HepG2 (cell line): ENCODE results near the gene PNKD. TPM values are rescaled to one million over a fixed set of nuclear protein-coding genes. Genes with fewer than 3 reads are reported as not detected.

Source experiments
- CREB1 ChIP-seq, 2 experiments: fragments of 450-650 bp in 1 of 2; IDR thresholded peaks; 2 replicates each; pipeline ENCODE4 v1.6.1; 2016 to 2017; ENCODE audit warnings: control low read depth in 1 of 2, mild to moderate bottlenecking in 1 of 2, missing compliant biosample characterization in 1 of 2, missing genetic modification characterization in 1 of 2
- DMAP1 ChIP-seq: IDR thresholded peaks from 2 replicates; pipeline ENCODE4 v1.6.1; 2016
- FOXP1 ChIP-seq, 2 experiments: fragments of 450-650 bp in 1 of 2; IDR thresholded peaks; 2 replicates each; pipeline ENCODE4 v1.6.1; 2017 to 2018; ENCODE audit warnings: antibody characterized with exemption in 1 of 2
- GATAD2A ChIP-seq: IDR thresholded peaks from 2 replicates; pipeline ENCODE4 v1.6.1; 2016
- GZF1 ChIP-seq: sonication (generic); formaldehyde crosslinking; IDR thresholded peaks from 2 replicates; pipeline ENCODE4 v1.5.1; 2020; ENCODE audit warnings: mild to moderate bottlenecking, missing genetic modification reagents
- HMG20A ChIP-seq: IDR thresholded peaks from 2 replicates; pipeline ENCODE4 v1.6.1; 2016; ENCODE audit warnings: borderline replicate concordance
- HNF4G ChIP-seq, 2 experiments: sonication (generic) in 1 of 2; formaldehyde crosslinking in 1 of 2; IDR thresholded peaks; 2 replicates each; pipeline versions ENCODE4 v1.4.0 to v1.6.1; 2011 to 2020; ENCODE audit warnings: borderline replicate concordance in 2 of 2, low read depth in 2 of 2, mild to moderate bottlenecking in 2 of 2, low read length in 1 of 2, missing genetic modification reagents in 1 of 2, moderate library complexity in 1 of 2
- NCOA1 ChIP-seq: sonication (generic); formaldehyde crosslinking; IDR thresholded peaks from 2 replicates; pipeline ENCODE4 v1.9.0; 2021; ENCODE audit warnings: missing genetic modification reagents
- NR2F1 ChIP-seq, 2 experiments: fragments of 450-650 bp in 1 of 2; formaldehyde crosslinking in 1 of 2; IDR thresholded peaks; 2 replicates each; pipeline versions ENCODE4 v1.5.0 to v1.6.1; 2016 to 2020; ENCODE audit warnings: mild to moderate bottlenecking in 1 of 2, missing compliant biosample characterization in 1 of 2, missing genetic modification reagents in 1 of 2, moderate library complexity in 1 of 2
- NR2F6 ChIP-seq, 2 experiments: IDR thresholded peaks; 2 replicates each; pipeline ENCODE4 v1.6.1; 2016; ENCODE audit warnings: antibody characterized with exemption in 1 of 2, mild to moderate bottlenecking in 1 of 2
- POGZ ChIP-seq: sonication (generic); formaldehyde crosslinking; IDR thresholded peaks from 2 replicates; pipeline ENCODE4 v1.4.0; 2020; ENCODE audit warnings: mild to moderate bottlenecking, missing genetic modification reagents
- POLR2G ChIP-seq: fragments of 200-400 bp; formaldehyde crosslinking; IDR thresholded peaks from 2 replicates; pipeline ENCODE4 v1.6.1; 2018; ENCODE audit warnings: mild to moderate bottlenecking, low read depth, low read length, moderate library complexity
- SALL1 ChIP-seq: sonication (generic); formaldehyde crosslinking; IDR thresholded peaks from 2 replicates; pipeline ENCODE4 v1.8.0; 2022; ENCODE audit warnings: mild to moderate bottlenecking, missing genetic modification reagents
- SAP130 ChIP-seq: IDR thresholded peaks from 2 replicates; pipeline ENCODE4 v1.6.1; 2016; ENCODE audit warnings: low read depth
- SRF ChIP-seq: IDR thresholded peaks from 2 replicates; pipeline ENCODE4 v1.6.1; 2011; ENCODE audit warnings: mild to moderate bottlenecking, low read depth, low read length, moderate library complexity
- TBX2 ChIP-seq: sonication (generic); formaldehyde crosslinking; IDR thresholded peaks from 2 replicates; pipeline ENCODE4 v1.5.0; 2020; ENCODE audit warnings: missing genetic modification reagents, mild to moderate bottlenecking, borderline replicate concordance
- XRCC5 ChIP-seq: fragments of 200-400 bp; formaldehyde crosslinking; optimal IDR thresholded peaks from 2 replicates; pipeline ENCODE3; 2017; ENCODE audit warnings: mild to moderate bottlenecking, low read length
- ZNF30 ChIP-seq: sonication (generic); formaldehyde crosslinking; IDR thresholded peaks from 2 replicates; pipeline ENCODE4 v1.5.0; 2020; ENCODE audit warnings: mild to moderate bottlenecking, missing genetic modification reagents
- ZNF367 ChIP-seq: sonication (generic); formaldehyde crosslinking; IDR thresholded peaks from 2 replicates; pipeline ENCODE4 v1.4.0; 2020; ENCODE audit warnings: missing genetic modification reagents, borderline replicate concordance
- ZNF839 ChIP-seq: sonication (generic); formaldehyde crosslinking; IDR thresholded peaks from 2 replicates; pipeline ENCODE4 v1.4.0; 2020; ENCODE audit warnings: missing genetic modification reagents, mild to moderate bottlenecking, borderline replicate concordance
- polyA plus RNA-seq, 8 experiments: library from polyadenylated mRNA; depleted of rRNA in 3 of 8; stranded (reverse) in 7 of 8; unstranded in 1 of 8; fragments of >200 nt; fragmentation: Illumina TruSeq in 4 of 8; extraction: Trizol in 4 of 8; gene quantifications; 2 replicates each; pipeline versions ENCODE4 v1.2.1 to v1.2.3, GENCODE V29; 2011 to 2016; ENCODE audit warnings: low read depth in 4 of 8, missing spikeins in 1 of 8, mixed read lengths in 1 of 8; ENCODE audit not compliant: insufficient read depth in 1 of 8
- total RNA-seq, 5 experiments: library from RNA; depleted of rRNA; stranded (reverse); fragments of >200 nt; fragmentation: Illumina TruSeq; extraction: Trizol; gene quantifications; 2 replicates each; pipeline ENCODE4 v1.2.3, GENCODE V29; 2016; ENCODE audit warnings: low read depth in 1 of 5
- TF ChIP-seq, protein P1 (sequence below): sonication (generic); formaldehyde crosslinking; IDR thresholded peaks from 2 replicates; pipeline ENCODE4 v1.4.0; 2020; ENCODE audit warnings: missing genetic modification reagents
- TF ChIP-seq, protein P2 (sequence below): sonication (generic); formaldehyde crosslinking; IDR thresholded peaks from 2 replicates; pipeline ENCODE4 v1.4.0; 2020; ENCODE audit warnings: mild to moderate bottlenecking, missing genetic modification reagents
- TF ChIP-seq, protein P3 (sequence below): sonication (generic); formaldehyde crosslinking; conservative IDR thresholded peaks from 2 replicates; pipeline ENCODE4 v1.4.0; 2020; ENCODE audit warnings: missing genetic modification reagents

The PNKD gene
- total and polyA plus RNA-seq, 2 of the 13 experiments (the other 11 are each of a cell fraction or from before 2014, with no cell fraction given), result 55.9 to 80.4 TPM

DNA sequence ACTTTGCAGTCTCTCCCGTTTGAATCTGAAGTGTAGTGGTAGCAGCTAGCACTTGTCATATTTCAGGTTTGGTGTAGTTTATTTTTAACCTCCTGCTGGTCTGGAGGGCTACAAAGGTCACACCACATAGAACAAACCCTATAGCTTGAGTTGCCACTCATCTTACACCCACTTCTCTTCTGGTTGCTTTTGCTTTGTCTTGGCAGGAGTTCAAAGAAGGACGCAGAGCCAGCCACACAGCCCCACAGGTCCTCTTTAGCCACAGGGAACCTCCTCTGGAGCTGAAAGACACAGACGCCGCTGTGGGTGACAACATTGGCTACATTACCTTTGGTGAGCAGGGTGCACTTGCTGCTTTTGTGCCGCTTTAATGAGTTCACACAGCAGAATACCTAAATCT, 25.1 kb upstream of the PNKD start (continued):
- TF ChIP-seq, protein P1, sequence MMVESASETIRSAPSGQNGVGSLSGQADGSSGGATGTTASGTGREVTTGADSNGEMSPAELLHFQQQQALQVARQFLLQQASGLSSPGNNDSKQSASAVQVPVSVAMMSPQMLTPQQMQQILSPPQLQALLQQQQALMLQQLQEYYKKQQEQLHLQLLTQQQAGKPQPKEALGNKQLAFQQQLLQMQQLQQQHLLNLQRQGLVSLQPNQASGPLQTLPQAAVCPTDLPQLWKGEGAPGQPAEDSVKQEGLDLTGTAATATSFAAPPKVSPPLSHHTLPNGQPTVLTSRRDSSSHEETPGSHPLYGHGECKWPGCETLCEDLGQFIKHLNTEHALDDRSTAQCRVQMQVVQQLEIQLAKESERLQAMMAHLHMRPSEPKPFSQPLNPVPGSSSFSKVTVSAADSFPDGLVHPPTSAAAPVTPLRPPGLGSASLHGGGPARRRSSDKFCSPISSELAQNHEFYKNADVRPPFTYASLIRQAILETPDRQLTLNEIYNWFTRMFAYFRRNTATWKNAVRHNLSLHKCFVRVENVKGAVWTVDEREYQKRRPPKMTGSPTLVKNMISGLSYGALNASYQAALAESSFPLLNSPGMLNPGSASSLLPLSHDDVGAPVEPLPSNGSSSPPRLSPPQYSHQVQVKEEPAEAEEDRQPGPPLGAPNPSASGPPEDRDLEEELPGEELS (CRISPR knock-in tag), result 0 out of 2 replicates have a peak, but pooled peaks have one; percentile 16
- TF ChIP-seq CREB1 (IDR thresholded peaks at IDR 0.05), result no peak
- TF ChIP-seq CREB1 (CRISPR knock-in tag; IDR thresholded peaks at IDR 0.05), result peak; percentile 22; the same call in 1 of the 2 replicates
- TF ChIP-seq DMAP1 (CRISPR knock-in tag), result 0 out of 2 replicates have a peak, but pooled peaks have one; percentile 25
- TF ChIP-seq NR2F1 (CRISPR knock-in tag; IDR thresholded peaks at IDR 0.05), result peak in 1 of 2 experiments; percentile 18; a peak in 1 of 4 replicates
- TF ChIP-seq ZNF30, result no peak
- TF ChIP-seq POLR2G, result no peak
- TF ChIP-seq FOXP1 (IDR thresholded peaks at IDR 0.05), result no peak
- peak; percentile 19; the same call in 1 of the 2 replicates for TF ChIP-seq FOXP1 (CRISPR knock-in tag; IDR thresholded peaks at IDR 0.05)
- TF ChIP-seq, protein P2, sequence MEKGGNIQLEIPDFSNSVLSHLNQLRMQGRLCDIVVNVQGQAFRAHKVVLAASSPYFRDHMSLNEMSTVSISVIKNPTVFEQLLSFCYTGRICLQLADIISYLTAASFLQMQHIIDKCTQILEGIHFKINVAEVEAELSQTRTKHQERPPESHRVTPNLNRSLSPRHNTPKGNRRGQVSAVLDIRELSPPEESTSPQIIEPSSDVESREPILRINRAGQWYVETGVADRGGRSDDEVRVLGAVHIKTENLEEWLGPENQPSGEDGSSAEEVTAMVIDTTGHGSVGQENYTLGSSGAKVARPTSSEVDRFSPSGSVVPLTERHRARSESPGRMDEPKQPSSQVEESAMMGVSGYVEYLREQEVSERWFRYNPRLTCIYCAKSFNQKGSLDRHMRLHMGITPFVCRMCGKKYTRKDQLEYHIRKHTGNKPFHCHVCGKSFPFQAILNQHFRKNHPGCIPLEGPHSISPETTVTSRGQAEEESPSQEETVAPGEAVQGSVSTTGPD (CRISPR knock-in tag), result peak; percentile 90
- peak; percentile 15; the same call in 1 of the 2 replicates for TF ChIP-seq HMG20A (CRISPR knock-in tag)
- 0 out of 2 replicates have a peak, but pooled peaks have one; percentile 27 for TF ChIP-seq ZNF367
- peak; percentile 63; the same call in 1 of the 2 replicates for TF ChIP-seq HNF4G (IDR thresholded peaks at IDR 0.05; ENCODE audit: borderline replicate concordance, low read depth, low read length)
- no peak for TF ChIP-seq HNF4G (CRISPR knock-in tag; IDR thresholded peaks at IDR 0.05; ENCODE audit: borderline replicate concordance, low read depth)
- peak; percentile 57; the same call in 1 of the 2 replicates for TF ChIP-seq SALL1
- TF ChIP-seq, protein P3, sequence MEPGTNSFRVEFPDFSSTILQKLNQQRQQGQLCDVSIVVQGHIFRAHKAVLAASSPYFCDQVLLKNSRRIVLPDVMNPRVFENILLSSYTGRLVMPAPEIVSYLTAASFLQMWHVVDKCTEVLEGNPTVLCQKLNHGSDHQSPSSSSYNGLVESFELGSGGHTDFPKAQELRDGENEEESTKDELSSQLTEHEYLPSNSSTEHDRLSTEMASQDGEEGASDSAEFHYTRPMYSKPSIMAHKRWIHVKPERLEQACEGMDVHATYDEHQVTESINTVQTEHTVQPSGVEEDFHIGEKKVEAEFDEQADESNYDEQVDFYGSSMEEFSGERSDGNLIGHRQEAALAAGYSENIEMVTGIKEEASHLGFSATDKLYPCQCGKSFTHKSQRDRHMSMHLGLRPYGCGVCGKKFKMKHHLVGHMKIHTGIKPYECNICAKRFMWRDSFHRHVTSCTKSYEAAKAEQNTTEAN (CRISPR knock-in tag), result no peak
- TF ChIP-seq GATAD2A (CRISPR knock-in tag), result peak; percentile 40; the same call in 1 of the 2 replicates
- TF ChIP-seq SRF, result no peak
- TF ChIP-seq NCOA1 (CRISPR knock-in tag), result no peak
- peak; percentile 76 for TF ChIP-seq NR2F6 (IDR thresholded peaks at IDR 0.05)
- peak; percentile 61; the same call in 1 of the 2 replicates for TF ChIP-seq NR2F6 (CRISPR knock-in tag; IDR thresholded peaks at IDR 0.05)
- no peak for TF ChIP-seq ZNF839 (CRISPR knock-in tag)
- TF ChIP-seq POGZ (CRISPR knock-in tag), result peak; percentile 32; the same call in 1 of the 2 replicates
- no peak for TF ChIP-seq GZF1 (CRISPR knock-in tag)
- TF ChIP-seq XRCC5, result peak; percentile 57
- 0 out of 2 replicates have a peak, but pooled peaks have one; percentile 16 for TF ChIP-seq SAP130 (CRISPR knock-in tag)
- TF ChIP-seq TBX2, result 0 out of 2 replicates have a peak, but pooled peaks have one; percentile 37
